Left renal pelvis (tissue), 4 donors: Measurements from ENCODE around the gene PROCR. TPM values are rescaled to one million over a fixed set of nuclear protein-coding genes. Genes with fewer than 3 reads are reported as not detected.
A peak's percentile ranks its signal among the peaks of the same experiment; 100 is the strongest.
"Not testable (repeated sequence)": the region's sequence is repeated elsewhere in the genome, so short reads cannot be mapped to it uniquely, and the experiment has no call there.

Experiments used
- DNase-seq, 4 donors: peaks; one replicate each; pipeline ENCODE4 v3.0.0-alpha.2; 2013; ENCODE audit warnings: low read depth in 4 of 4, low spot score in 3 of 4
- polyA plus RNA-seq, 4 donors: library from polyadenylated mRNA; unstranded; fragments of 120-200 nt; gene quantifications; one replicate each; pipeline ENCODE4 v1.2.1, GENCODE V29; 2013; ENCODE audit not compliant: insufficient read length in 4 of 4

The PROCR gene
- 100 to 1,000 TPM in 1 of 4 donors, 10 to 100 TPM in 2, 1 to 10 TPM in 1; 10.0 to 100 (median 12.0) TPM for polyA plus RNA-seq

GRCh38 chr20:35171753-35172433 is at the start of gene PROCR:
PROCR (plus strand) TSS chr20:35172072; CDS start chr20:35172155, 83 bp downstream.
- peak in 2 of 4 donors; percentile 26 to 46 for DNase-seq

- no peak for DNase-seq
Measured at GRCh38 chr20:35122756-35123405, 49.0 kb upstream of the PROCR start.

- DNase-seq, result no peak
Measured at GRCh38 chr20:35125753-35126152, 46.1 kb upstream of the PROCR start.

- no peak for DNase-seq
Measured at GRCh38 chr20:35129647-35130069, 42.2 kb upstream of the PROCR start.

- DNase-seq, result no peak
Measured at GRCh38 chr20:35131934-35132333, 39.9 kb upstream of the PROCR start.

- no peak for DNase-seq
Measured at GRCh38 chr20:35133031-35133430, 38.8 kb upstream of the PROCR start.

GRCh38 chr20:35133735-35134134 is 38.1 kb upstream of the PROCR start:
- no peak for DNase-seq

- DNase-seq, result no peak
Measured at GRCh38 chr20:35134472-35134871, 37.4 kb upstream of the PROCR start.

- no peak for DNase-seq
Measured at GRCh38 chr20:35134880-35135279, 37.0 kb upstream of the PROCR start.

GRCh38 chr20:35135867-35136586 is 35.8 kb upstream of the PROCR start:
- no peak for DNase-seq

- DNase-seq, result no peak
Measured at GRCh38 chr20:35144694-35145093, 27.2 kb upstream of the PROCR start.

GRCh38 chr20:35145141-35145564 is 26.7 kb upstream of the PROCR start:
- no peak for DNase-seq

GRCh38 chr20:35146299-35146919 is 25.5 kb upstream of the PROCR start:
- DNase-seq, result no peak

GRCh38 chr20:35146920-35147574 is 24.8 kb upstream of the PROCR start, which contains the start of gene EDEM2:
EDEM2 (minus strand) TSS chr20:35147336; CDS start chr20:35147258, 78 bp downstream.
- peak; percentile 81 to 88 (median 86) for DNase-seq

GRCh38 chr20:35147575-35148071 is 24.2 kb upstream of the PROCR start:
- DNase-seq, result not testable (repeated sequence)

- no peak for DNase-seq
Measured at GRCh38 chr20:35150846-35151579, 20.9 kb upstream of the PROCR start.

- no peak for DNase-seq
Measured at GRCh38 chr20:35151736-35152135, 20.1 kb upstream of the PROCR start.

- no peak for DNase-seq
Measured at GRCh38 chr20:35155936-35156335, 15.9 kb upstream of the PROCR start.

- no peak for DNase-seq
Measured at GRCh38 chr20:35156978-35157377, 14.9 kb upstream of the PROCR start.
